Immature natural killer cell (primary cell): ENCODE results near the gene CAMKK2. TPM values are rescaled to one million over a fixed set of nuclear protein-coding genes. Genes with fewer than 3 reads are reported as not detected.
"Not testable (repeated sequence)": the region's sequence is repeated elsewhere in the genome, so short reads cannot be mapped to it uniquely, and the experiment has no call there.

ENCODE experiments used
- DNase-seq, 3 donors: peaks; one replicate each; pipeline ENCODE4 v3.0.0; 2022; ENCODE audit warnings: mixed read lengths in 1 of 3
- H3K27ac Mint-ChIP-seq, 6 donors: one replicate each; pipeline ENCODE4 v1.8.0; 2020; ENCODE audit warnings: mixed read lengths in 6 of 6, mild to moderate bottlenecking in 5 of 6, inconsistent platforms in 4 of 6, moderate library complexity in 3 of 6
- H3K27me3 Mint-ChIP-seq, 3 donors: one replicate each; pipeline ENCODE4 v1.8.0; 2020 to 2021; ENCODE audit warnings: low read depth in 3 of 3, mild to moderate bottlenecking in 3 of 3, mixed read lengths in 3 of 3, moderate library complexity in 3 of 3, inconsistent platforms in 1 of 3
- H3K36me3 Mint-ChIP-seq, 3 donors: one replicate each; pipeline ENCODE4 v1.8.0; 2020; ENCODE audit warnings: mixed read lengths in 3 of 3, inconsistent platforms in 2 of 3, mild to moderate bottlenecking in 2 of 3
- H3K4me1 Mint-ChIP-seq, 2 donors: one replicate each; pipeline ENCODE4 v1.8.0; 2020; ENCODE audit warnings: inconsistent platforms in 2 of 2, mild to moderate bottlenecking in 2 of 2, mixed read lengths in 2 of 2, moderate library complexity in 1 of 2
- H3K4me3 Mint-ChIP-seq, 5 donors: one replicate each; pipeline ENCODE4 v1.8.0; 2020; ENCODE audit warnings: mild to moderate bottlenecking in 5 of 5, mixed read lengths in 5 of 5, inconsistent platforms in 3 of 5, moderate library complexity in 3 of 5
- H3K9me3 Mint-ChIP-seq, 6 donors: one replicate each; pipeline ENCODE4 v1.8.0; 2020; ENCODE audit warnings: mild to moderate bottlenecking in 6 of 6, mixed read lengths in 6 of 6, inconsistent platforms in 4 of 6, moderate library complexity in 3 of 6
- polyA plus RNA-seq, 3 donors: library from polyadenylated mRNA; unstranded; fragments of 300-500 nt; fragmentation: Illumina TruSeq; gene quantifications; one replicate each; pipeline ENCODE4 v1.2.3, GENCODE V29; 2021

The CAMKK2 gene
- polyA plus RNA-seq, 3 donors from 2014 or later, result 8.0 to 20.3 (median 12.6) TPM

- Mint-ChIP-seq H3K4me1 (no peaks in the 10 kb centered on the region), H3K27ac (peak overlapping the region in 3 of 6 donors; percentile 21 to 46 (median 44)), H3K4me3 (no peak overlapping the region), H3K27me3 (peaks cover 0 to 2% (median 0%) of the 10 kb centered on the region in 3 donors), H3K9me3 (no peaks in the 10 kb centered on the region), H3K36me3 (peaks cover 16 to 31% (median 18%) of the 10 kb centered on the region in 3 donors)
- DNase-seq, result no peak
Observed at GRCh38 chr12:121261398-121261797, 35.1 kb downstream of the CAMKK2 start.

- no peaks in the 10 kb centered on the region for H3K9me3 Mint-ChIP-seq
- H3K27me3 Mint-ChIP-seq, result peaks cover 0 to 2% (median 0%) of the 10 kb centered on the region in 3 donors
- H3K4me3 Mint-ChIP-seq, result no peak overlapping the region
- no peak for DNase-seq
- H3K36me3 Mint-ChIP-seq, result peaks cover 12 to 33% (median 17%) of the 10 kb centered on the region in 3 donors
- H3K4me1 Mint-ChIP-seq, result no peaks in the 10 kb centered on the region
- no peak overlapping the region for H3K27ac Mint-ChIP-seq
Observed at GRCh38 chr12:121260091-121260490, 36.4 kb downstream of the CAMKK2 start.

GRCh38 chr12:121259074-121259473 lies 37.4 kb downstream of the CAMKK2 start:
- peaks cover 0 to 2% (median 0%) of the 10 kb centered on the region in 3 donors for H3K27me3 Mint-ChIP-seq
- no peak for DNase-seq
- no peaks in the 10 kb centered on the region for H3K9me3 Mint-ChIP-seq
- H3K4me3 Mint-ChIP-seq, result no peak overlapping the region
- H3K36me3 Mint-ChIP-seq, result peaks cover 8 to 33% (median 17%) of the 10 kb centered on the region in 3 donors
- H3K4me1 Mint-ChIP-seq, result no peaks in the 10 kb centered on the region
- H3K27ac Mint-ChIP-seq, result no peak overlapping the region

- not testable (repeated sequence) for H3K4me1 Mint-ChIP-seq, H3K27me3 Mint-ChIP-seq, DNase-seq, H3K4me3 Mint-ChIP-seq, H3K9me3 Mint-ChIP-seq
- peak overlapping the region in 2 of 6 donors; percentile 39 to 76 for H3K27ac Mint-ChIP-seq
- peaks cover 15 to 40% (median 24%) of the 10 kb centered on the region in 3 donors for H3K36me3 Mint-ChIP-seq
Observed at GRCh38 chr12:121257704-121258449, 38.6 kb downstream of the CAMKK2 start.

- H3K36me3 Mint-ChIP-seq, result peaks cover 21 to 39% (median 26%) of the 10 kb centered on the region in 3 donors
Observed at GRCh38 chr12:121255433-121255832, 41.1 kb downstream of the CAMKK2 start.

DNA sequence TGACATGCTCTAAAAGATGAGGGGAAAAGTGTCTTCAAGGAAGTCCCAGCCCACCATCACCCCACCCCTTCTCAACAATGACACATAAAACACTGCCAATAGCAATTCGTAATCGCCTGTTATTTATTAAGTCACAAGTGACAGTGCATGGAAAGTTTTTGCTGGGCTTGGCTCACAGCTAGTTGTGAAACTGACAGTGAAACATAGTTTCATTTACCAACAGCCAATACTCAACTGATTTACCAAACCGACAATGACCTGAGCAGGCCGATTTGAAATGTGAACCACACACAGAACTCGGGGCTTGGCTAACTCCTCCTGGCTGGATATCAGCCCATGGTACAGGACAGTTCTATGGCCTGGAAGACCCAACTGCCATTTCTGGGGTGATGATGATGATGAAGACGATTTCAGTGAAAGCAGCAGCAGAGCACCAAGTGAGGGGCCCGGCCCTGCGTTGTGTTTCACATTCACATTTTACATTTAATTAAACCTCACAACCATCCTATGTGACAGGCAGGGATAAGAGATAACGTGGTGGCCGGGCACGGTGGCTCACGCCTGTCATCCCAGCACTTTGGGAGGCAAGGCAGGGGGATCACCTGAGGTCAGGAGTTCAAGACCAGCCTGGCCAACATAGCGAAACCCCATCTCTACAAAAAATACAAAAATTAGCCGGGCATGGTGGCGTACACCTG lies 42.7 kb downstream of the CAMKK2 start:
- no peaks in the 10 kb centered on the region for H3K27me3 Mint-ChIP-seq
- no peak overlapping the region for H3K4me3 Mint-ChIP-seq
- H3K36me3 Mint-ChIP-seq, result peaks cover 22 to 39% (median 25%) of the 10 kb centered on the region in 3 donors
- H3K9me3 Mint-ChIP-seq, result no peaks in the 10 kb centered on the region
- H3K4me1 Mint-ChIP-seq, result no peaks in the 10 kb centered on the region
- H3K27ac Mint-ChIP-seq, result peak overlapping the region in 1 of 6 donors; percentile 55
- DNase-seq, result no peak

More at GRCh38 chr12:121255433-121255832, 41.1 kb downstream of the CAMKK2 start:
- peak overlapping the region in 2 of 6 donors; percentile 19 to 56 for H3K27ac Mint-ChIP-seq
- DNase-seq, result no peak
- no peaks in the 10 kb centered on the region for H3K9me3 Mint-ChIP-seq
- H3K4me3 Mint-ChIP-seq, result no peak overlapping the region
- no peaks in the 10 kb centered on the region for H3K4me1 Mint-ChIP-seq
- peaks cover 0 to 2% (median 0%) of the 10 kb centered on the region in 3 donors for H3K27me3 Mint-ChIP-seq

DNA sequence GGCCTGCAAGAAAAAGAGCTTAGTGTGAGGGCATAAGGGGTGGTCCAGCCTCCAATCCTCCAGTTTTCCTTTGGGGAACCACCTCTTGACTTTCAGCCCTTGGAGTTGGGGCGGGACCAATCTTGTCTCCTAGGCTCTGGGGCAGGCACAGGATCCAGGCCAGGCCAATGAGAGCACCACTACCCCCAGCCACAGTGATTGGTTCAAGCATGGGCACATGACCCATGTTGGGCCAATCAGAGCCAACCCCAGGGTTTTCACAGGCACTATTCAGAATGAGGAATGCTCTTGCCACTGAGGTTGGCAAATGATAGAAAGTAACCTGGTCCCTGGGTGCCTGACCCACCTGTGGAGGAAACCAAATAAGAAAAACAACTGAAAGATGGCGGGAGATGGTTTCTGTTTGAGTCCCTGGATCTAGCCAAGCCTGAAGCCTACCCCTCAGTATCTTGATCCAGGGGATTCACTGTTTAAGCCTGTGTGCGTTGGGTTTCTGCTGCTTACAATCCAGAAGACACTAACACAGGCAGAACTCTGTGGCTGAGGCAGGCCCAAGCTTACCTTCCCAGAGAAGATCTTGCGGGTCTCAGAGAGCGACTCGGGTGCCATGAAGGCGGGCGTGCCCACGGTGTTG lies 43.7 kb downstream of the CAMKK2 start:
- peaks cover 22 to 40% (median 25%) of the 10 kb centered on the region in 3 donors for H3K36me3 Mint-ChIP-seq
- H3K27me3 Mint-ChIP-seq, result no peaks in the 10 kb centered on the region
- peak overlapping the region in 1 of 6 donors; percentile 22 for H3K27ac Mint-ChIP-seq
- no peak overlapping the region for H3K4me3 Mint-ChIP-seq
- DNase-seq, result no peak
- no peaks in the 10 kb centered on the region for H3K4me1 Mint-ChIP-seq
- H3K9me3 Mint-ChIP-seq, result no peaks in the 10 kb centered on the region

DNA sequence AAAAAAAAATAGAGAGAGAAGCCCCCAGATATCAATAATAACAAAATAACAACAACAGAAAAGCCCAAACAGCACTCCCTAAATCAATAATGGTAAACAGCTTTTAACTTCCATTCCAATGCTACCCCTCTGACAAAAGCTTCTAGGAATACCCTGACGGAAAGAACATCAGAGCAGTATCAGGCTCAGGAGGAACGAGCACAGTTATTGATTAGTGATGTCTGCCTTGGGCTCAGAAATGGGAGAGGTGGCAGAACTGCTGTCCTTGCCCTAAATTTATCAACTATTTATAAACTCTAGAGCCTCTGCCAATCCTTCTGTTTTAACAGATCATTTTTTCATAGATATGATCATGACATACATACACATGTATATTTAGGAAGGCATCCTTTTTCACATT lies 44.7 kb downstream of the CAMKK2 start:
- Mint-ChIP-seq H3K4me3 (no peak overlapping the region), H3K27ac (peak overlapping the region in 1 of 6 donors; percentile 8), H3K36me3 (peaks cover 25 to 45% (median 26%) of the 10 kb centered on the region in 3 donors), H3K27me3 (no peaks in the 10 kb centered on the region), H3K9me3 (no peaks in the 10 kb centered on the region), H3K4me1 (no peaks in the 10 kb centered on the region)
- no peak for DNase-seq

- Mint-ChIP-seq H3K27ac (no peak overlapping the region), H3K36me3 (peaks cover 22 to 36% (median 26%) of the 10 kb centered on the region in 3 donors), H3K27me3 (no peaks in the 10 kb centered on the region), H3K4me1 (no peaks in the 10 kb centered on the region), H3K9me3 (no peaks in the 10 kb centered on the region), H3K4me3 (no peak overlapping the region)
- DNase-seq, result no peak
Observed at GRCh38 chr12:121250359-121250758, 46.1 kb downstream of the CAMKK2 start.

DNA sequence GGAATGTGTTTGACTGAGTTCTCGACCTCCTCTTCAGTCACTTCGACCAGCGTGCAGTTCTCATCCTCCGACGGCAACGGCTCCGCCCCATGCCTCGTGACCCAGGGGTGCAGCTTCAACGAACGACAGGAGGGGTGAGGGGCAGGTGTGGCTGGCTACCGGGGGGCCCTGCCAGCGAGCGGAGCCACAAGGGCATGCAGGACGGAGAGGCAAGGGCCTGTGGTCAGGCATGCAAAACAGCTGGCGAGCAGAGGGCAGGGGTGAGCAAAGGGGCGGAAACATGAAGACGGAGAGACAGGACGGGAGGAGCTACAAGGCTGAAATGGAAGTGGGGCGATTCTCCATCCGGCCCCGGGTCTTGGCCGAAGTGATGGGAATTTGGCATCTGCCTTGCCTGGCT lies 47.9 kb downstream of the CAMKK2 start:
- H3K4me3 Mint-ChIP-seq, result no peak overlapping the region
- no peaks in the 10 kb centered on the region for H3K4me1 Mint-ChIP-seq
- H3K36me3 Mint-ChIP-seq, result peaks cover 18 to 35% (median 26%) of the 10 kb centered on the region in 3 donors
- no peak for DNase-seq
- no peaks in the 10 kb centered on the region for H3K9me3 Mint-ChIP-seq
- no peak overlapping the region for H3K27ac Mint-ChIP-seq
- H3K27me3 Mint-ChIP-seq, result no peaks in the 10 kb centered on the region

GRCh38 chr12:121246893-121247557 lies 49.5 kb downstream of the CAMKK2 start:
- no peak for DNase-seq
- Mint-ChIP-seq H3K36me3 (peaks cover 8 to 24% (median 19%) of the 10 kb centered on the region in 3 donors), H3K4me1 (no peaks in the 10 kb centered on the region), H3K4me3 (no peak overlapping the region), H3K27ac (peak overlapping the region in 1 of 6 donors; percentile 15), H3K9me3 (no peaks in the 10 kb centered on the region), H3K27me3 (no peaks in the 10 kb centered on the region)

GRCh38 chr12:121245951-121246350 lies 50.6 kb downstream of the CAMKK2 start:
- no peak for DNase-seq
- Mint-ChIP-seq H3K9me3 (no peaks in the 10 kb centered on the region), H3K27me3 (peaks cover 0 to 2% (median under 1%) of the 10 kb centered on the region in 3 donors), H3K36me3 (peaks cover 8 to 24% (median 16%) of the 10 kb centered on the region in 3 donors), H3K4me3 (no peak overlapping the region), H3K4me1 (peaks cover 9 to 10% of the 10 kb centered on the region in 2 donors), H3K27ac (no peak overlapping the region)

DNA sequence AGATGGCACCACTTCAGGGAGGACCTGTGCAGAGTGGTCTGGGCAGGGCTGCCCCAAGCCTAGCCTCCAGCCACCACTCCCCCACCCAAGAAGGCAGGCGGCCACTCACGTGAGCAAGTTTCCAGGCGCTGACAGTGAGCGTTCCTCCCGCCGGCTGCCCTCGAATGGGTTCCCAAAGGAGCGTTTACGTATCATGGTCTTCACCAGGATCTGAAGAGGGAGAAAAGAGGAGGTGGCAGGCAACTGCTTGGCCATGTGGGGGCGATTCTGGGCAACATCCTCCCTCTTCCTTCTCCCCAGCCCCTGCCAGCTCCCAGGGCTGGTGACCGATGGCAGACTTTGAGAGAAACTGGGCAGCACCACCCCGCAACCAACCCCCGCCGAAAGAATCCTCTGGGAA lies 51.5 kb downstream of the CAMKK2 start:
- no peaks in the 10 kb centered on the region for H3K9me3 Mint-ChIP-seq
- peaks cover 5 to 11% (median 9%) of the 10 kb centered on the region in 3 donors for H3K27me3 Mint-ChIP-seq
- H3K36me3 Mint-ChIP-seq, result peaks cover 4 to 20% (median 12%) of the 10 kb centered on the region in 3 donors
- DNase-seq, result no peak
- H3K27ac Mint-ChIP-seq, result peak overlapping the region in 1 of 6 donors; percentile 22
- no peak overlapping the region for H3K4me3 Mint-ChIP-seq
- H3K4me1 Mint-ChIP-seq, result peaks cover 18% of the 10 kb centered on the region in 2 donors
